Glutamatergic neuron (in vitro differentiated cells): ENCODE data around the gene FITM2. TPM values are rescaled to one million over a fixed set of nuclear protein-coding genes. Genes with fewer than 3 reads are reported as not detected.
"Not testable (repeated sequence)": the region's sequence is repeated elsewhere in the genome, so short reads cannot be mapped to it uniquely, and the experiment has no call there.

ENCODE experiments used
- DNase-seq: peaks from one replicate; pipeline ENCODE4 v3.0.0; 2022
- H3K27ac Mint-ChIP-seq: one replicate; pipeline ENCODE4 v1.8.0; 2020; ENCODE audit warnings: mild to moderate bottlenecking, mixed read lengths, inconsistent platforms; ENCODE audit not compliant: unreplicated experiment
- H3K27me3 Mint-ChIP-seq: one replicate; pipeline ENCODE4 v1.8.0; 2020; ENCODE audit warnings: mild to moderate bottlenecking, moderate library complexity, mixed read lengths, inconsistent platforms; ENCODE audit not compliant: unreplicated experiment
- H3K36me3 Mint-ChIP-seq: one replicate; pipeline ENCODE4 v1.8.0; 2020; ENCODE audit warnings: mild to moderate bottlenecking, mixed read lengths, inconsistent platforms; ENCODE audit not compliant: unreplicated experiment
- H3K4me1 Mint-ChIP-seq: one replicate; pipeline ENCODE4 v1.8.0; 2020; ENCODE audit warnings: mild to moderate bottlenecking, low read depth, mixed read lengths, inconsistent platforms; ENCODE audit not compliant: unreplicated experiment
- H3K4me3 Mint-ChIP-seq: one replicate; pipeline ENCODE4 v1.8.0; 2020; ENCODE audit warnings: mild to moderate bottlenecking, mixed read lengths, inconsistent platforms; ENCODE audit not compliant: unreplicated experiment
- H3K9me3 Mint-ChIP-seq: one replicate; pipeline ENCODE4 v1.8.0; 2020; ENCODE audit warnings: mild to moderate bottlenecking, moderate library complexity, mixed read lengths, inconsistent platforms; ENCODE audit not compliant: unreplicated experiment
- CTCF ChIP-seq: fragments of 200-600 bp; sonication (generic); IDR thresholded peaks from one replicate; pipeline ENCODE4 v1.5.0; 2021; ENCODE audit not compliant: partially characterized antibody, unreplicated experiment
- total RNA-seq: library from RNA; stranded (reverse); fragmentation: NEBNext Ultra II Directional; extraction: Animal tissue kit (Norgen Biotek cat#: 25700); gene quantifications from one replicate; pipeline ENCODE4 v1.2.1, GENCODE V29; 2021; ENCODE audit not compliant: unreplicated experiment

The FITM2 gene
- total RNA-seq, 1 donor from 2014 or later: 6.5 TPM

- Mint-ChIP-seq H3K4me1 (no peaks in the 10 kb centered on the region), H3K27me3 (no peaks in the 10 kb centered on the region), H3K9me3 (peaks cover 4% of the 10 kb centered on the region), H3K36me3 (no peaks in the 10 kb centered on the region), H3K4me3 (no peak overlapping the region), H3K27ac (no peak overlapping the region)
- TF ChIP-seq CTCF: no peak
- no peak for DNase-seq
Measured at GRCh38 chr20:44301285-44301684, 9.7 kb downstream of the FITM2 start.

- not testable (repeated sequence) for H3K4me3 Mint-ChIP-seq, H3K27ac Mint-ChIP-seq, H3K36me3 Mint-ChIP-seq, H3K4me1 Mint-ChIP-seq, H3K27me3 Mint-ChIP-seq, DNase-seq, H3K9me3 Mint-ChIP-seq
Measured at GRCh38 chr20:44299011-44299535, 11.9 kb downstream of the FITM2 start.

GRCh38 chr20:44297721-44298120, 13.3 kb downstream of the FITM2 start:
- peaks cover 3% of the 10 kb centered on the region for H3K4me1 Mint-ChIP-seq
- H3K9me3 Mint-ChIP-seq: peaks cover 6% of the 10 kb centered on the region
- no peak for TF ChIP-seq CTCF
- H3K36me3 Mint-ChIP-seq: no peaks in the 10 kb centered on the region
- H3K4me3 Mint-ChIP-seq: no peak overlapping the region
- H3K27ac Mint-ChIP-seq: no peak overlapping the region
- H3K27me3 Mint-ChIP-seq: peaks cover 2% of the 10 kb centered on the region
- DNase-seq: no peak

- DNase-seq: peak; percentile 47
- H3K4me1 Mint-ChIP-seq: peaks cover 3% of the 10 kb centered on the region
Measured at GRCh38 chr20:44296011-44296410, 15.0 kb downstream of the FITM2 start.

GRCh38 chr20:44291754-44292153, 19.2 kb downstream of the FITM2 start:
- no peak for TF ChIP-seq CTCF
- peaks cover 4% of the 10 kb centered on the region for H3K27me3 Mint-ChIP-seq
- no peak overlapping the region for H3K4me3 Mint-ChIP-seq
- H3K27ac Mint-ChIP-seq: no peak overlapping the region
- DNase-seq: no peak
- peaks cover 5% of the 10 kb centered on the region for H3K36me3 Mint-ChIP-seq
- H3K9me3 Mint-ChIP-seq: peaks cover 5% of the 10 kb centered on the region
- peaks cover 3% of the 10 kb centered on the region for H3K4me1 Mint-ChIP-seq

More at GRCh38 chr20:44296011-44296410, 15.0 kb downstream of the FITM2 start:
- Mint-ChIP-seq H3K27me3 (peaks cover 4% of the 10 kb centered on the region), H3K36me3 (no peaks in the 10 kb centered on the region), H3K4me3 (peak overlapping the region; percentile 51), H3K27ac (no peak overlapping the region), H3K9me3 (peaks cover 6% of the 10 kb centered on the region)
- TF ChIP-seq CTCF: no peak
